Erythroblast (primary cell): ENCODE results near the gene PTPRT.

ENCODE experiments used
- GATA1 ChIP-seq: IDR thresholded peaks from 2 replicates; pipeline ENCODE4 v1.6.1; 2011; ENCODE audit warnings: low read depth, mild to moderate bottlenecking, control low read depth, low read length, moderate library complexity
- POLR2A ChIP-seq: IDR thresholded peaks from 2 replicates; pipeline ENCODE4 v1.6.1; 2011; ENCODE audit warnings: mild to moderate bottlenecking, low read length

DNA sequence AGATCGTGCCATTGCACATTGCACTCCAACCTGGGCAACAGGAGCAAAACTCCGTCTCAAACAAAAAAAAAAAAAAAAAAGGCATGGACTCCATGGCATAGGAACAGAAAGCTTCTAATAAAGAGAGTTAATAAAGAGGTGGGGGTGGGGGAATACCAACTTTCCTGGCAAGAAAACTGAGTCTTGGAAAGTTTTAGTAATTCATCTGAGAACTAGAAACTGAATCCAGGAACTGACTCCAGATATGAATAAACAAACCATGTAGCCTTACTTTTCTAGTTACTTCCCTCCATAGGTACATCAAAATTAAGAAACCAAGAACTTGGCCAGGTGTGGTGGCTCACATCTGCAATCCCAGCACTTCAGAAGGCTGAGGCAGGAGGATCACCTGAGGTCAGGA, 38.5 kb downstream of the PTPRT start:
- no peak for TF ChIP-seq POLR2A
- TF ChIP-seq GATA1: no peak
